GM13977 (cell line): ENCODE results near the gene NID1.

Experiments used
- DNase-seq: peaks from one replicate; pipeline ENCODE4 v3.0.0; 2012; ENCODE audit warnings: low spot score
- CTCF ChIP-seq: IDR thresholded peaks from 2 replicates; pipeline ENCODE4 v1.5.1; 2012; ENCODE audit warnings: mild to moderate bottlenecking, control low read depth; ENCODE audit not compliant: insufficient read depth; ENCODE audit errors: extremely low read depth, missing control alignments
- in situ Hi-C: fragments of 300-500 bp; cut with MboI; formaldehyde crosslinking; loops from one replicate; pipeline ENCODE4 v1.12.0; 2022; ENCODE audit warnings: low sequenced_read_pairs, low pct_unique_long_range_greater_than_20kb, mixed read lengths, inconsistent platforms; ENCODE audit not compliant: unreplicated experiment

Gene NID1

GRCh38 chr1:235945775-235946570 is 118.9 kb downstream of the NID1 start:
- no peak for TF ChIP-seq CTCF
- in situ Hi-C loops = loop anchor here (10.0 kb wide), 1 partner anchor 61 kb away; no protein-coding TSS in a partner anchor
- DNase-seq = no peak

DNA sequence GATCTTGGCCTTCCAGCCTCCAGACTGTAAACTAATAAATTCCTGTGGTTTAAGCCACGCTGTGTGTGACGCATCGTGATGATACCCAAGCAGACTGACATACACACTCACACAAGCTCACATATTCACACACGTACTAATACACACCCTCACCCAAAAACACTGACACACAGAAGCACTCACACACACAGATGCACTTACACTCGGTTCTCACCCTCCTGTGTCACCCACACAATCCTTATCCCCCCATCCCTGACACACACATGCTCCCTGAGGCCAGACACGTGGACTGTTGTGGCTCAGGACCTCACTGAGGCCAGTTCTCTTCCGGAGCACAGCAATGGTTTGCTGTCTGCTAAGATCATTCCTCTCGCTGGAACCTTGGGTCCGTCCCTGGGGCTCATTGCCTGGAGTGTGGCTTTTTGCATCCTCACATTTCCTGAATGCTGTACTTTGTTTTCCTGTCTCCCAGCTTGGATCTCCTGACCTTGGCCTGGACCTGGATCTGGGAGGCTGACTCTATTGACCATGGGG is 121.2 kb downstream of the NID1 start:
- no peak for TF ChIP-seq CTCF
- in situ Hi-C loops = loop anchor here (10.0 kb wide), 1 partner anchor 59 kb away; no protein-coding TSS in a partner anchor
- DNase-seq = no peak

DNA sequence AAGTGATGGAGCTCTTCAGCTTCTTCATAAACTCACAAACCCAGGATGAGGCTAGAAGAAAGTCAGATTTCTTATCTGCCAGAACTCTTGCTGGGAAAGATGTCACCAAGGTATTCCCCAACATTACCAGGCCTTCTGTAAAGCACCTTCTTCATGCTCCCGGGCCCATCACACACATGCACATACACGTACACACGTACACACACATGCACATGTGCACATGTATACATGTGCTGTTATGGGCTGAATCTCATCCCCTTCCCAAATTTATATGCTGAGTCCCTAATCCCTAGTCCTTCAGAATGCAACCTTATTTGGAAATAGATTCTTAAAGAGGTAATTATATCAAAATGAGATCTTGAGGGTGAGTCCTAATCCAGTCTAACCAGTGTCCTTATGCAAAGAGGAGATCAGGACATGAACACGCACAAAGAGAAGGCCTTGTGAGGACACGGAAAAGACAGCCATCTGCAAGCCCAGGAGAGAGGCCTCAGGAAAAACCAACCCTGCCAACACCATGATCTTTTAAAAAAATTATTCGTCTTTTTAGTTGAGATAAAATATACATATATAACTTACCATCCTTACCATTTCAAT is 121.8 kb downstream of the NID1 start:
- in situ Hi-C loops = loop anchor here (10.0 kb wide), 1 partner anchor 58 kb away; no protein-coding TSS in a partner anchor
- no peak for DNase-seq
- no peak for TF ChIP-seq CTCF

DNA sequence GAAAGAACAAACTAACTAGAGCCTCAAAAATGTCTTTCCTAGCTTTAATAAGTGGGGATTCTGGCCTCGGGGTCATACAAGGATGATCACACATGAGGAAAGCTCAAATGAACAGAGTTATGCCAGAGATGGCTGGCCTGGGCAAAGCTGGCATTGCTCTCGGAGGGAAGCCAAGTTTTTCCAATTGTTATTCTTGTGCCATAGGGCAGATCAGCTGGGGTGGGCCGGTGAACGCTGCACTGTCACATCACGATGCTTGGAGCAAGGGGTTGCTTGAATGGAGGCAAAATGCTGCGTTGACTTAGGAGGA is 122.3 kb downstream of the NID1 start:
- no peak for DNase-seq
- in situ Hi-C loops = loop anchor here (10.0 kb wide), 1 partner anchor 58 kb away; no protein-coding TSS in a partner anchor
- TF ChIP-seq CTCF = no peak

- TF ChIP-seq CTCF = no peak
- no peak for DNase-seq
- in situ Hi-C loops = loop anchor here (10.0 kb wide), 1 partner anchor 57 kb away; no protein-coding TSS in a partner anchor
Observed at GRCh38 chr1:235941876-235942624, 122.8 kb downstream of the NID1 start.

GRCh38 chr1:235940285-235940684 is 124.6 kb downstream of the NID1 start:
- in situ Hi-C loops = loop anchor here (10.0 kb wide), 1 partner anchor 55 kb away; no protein-coding TSS in a partner anchor
- no peak for DNase-seq
- TF ChIP-seq CTCF = no peak
